ENCODE data around the gene MAGI1. TPM values are rescaled to one million over a fixed set of nuclear protein-coding genes. Genes with fewer than 3 reads are reported as not detected.

Gene MAGI1
- polyA plus RNA-seq, 1 of the 3 experiments (the other 2 are of a cell fraction), result 10.3 TPM

- Histone ChIP-seq H3K9me3 (no peaks in the 10 kb centered on the region), H2AFZ (ENCODE audit: low read depth) (no peak overlapping the region), H3K4me3 (ENCODE audit: low read depth in 2 of 2, low read length in 1 of 2) (no peak overlapping the region), H3F3A (replicated peaks; ENCODE audit: insufficient read depth) (no peaks in the 10 kb centered on the region), H3K4me1 (ENCODE audit: control insufficient read depth in 1 of 2, insufficient read depth in 2 of 2, low read depth in 1 of 2, low read length in 1 of 2) (peaks cover 5% of the 10 kb centered on the region in 2 experiments; a peak in 1 of 4 replicates), H3K9ac (no peak overlapping the region), H3K9me2 (no peaks in the 10 kb centered on the region), H3K4me2 (no peak overlapping the region), H3K36me3 (replicated peaks in 1 of 2; ENCODE audit: control insufficient read depth in 1 of 2, insufficient read depth in 2 of 2, low read length in 1 of 2) (no peaks in the 10 kb centered on the region), H3K27me3 (ENCODE audit: insufficient read depth) (no peaks in the 10 kb centered on the region), H4K20me1 (ENCODE audit: insufficient read depth) (no peaks in the 10 kb centered on the region), H3K27ac (ENCODE audit: low read depth in 2 of 2, low read length in 1 of 2) (no peak overlapping the region), H3K79me2 (ENCODE audit: insufficient read depth) (no peaks in the 10 kb centered on the region)
- POLR2A ChIA-PET, result no interaction called here
- DNase-seq, result no peak
- TF ChIP-seq TEAD4 (IDR thresholded peaks at IDR 0.05; ENCODE audit: borderline replicate concordance, insufficient read depth), result no peak
- TF ChIP-seq TCF12 (IDR thresholded peaks at IDR 0.05), result no peak
- TF ChIP-seq, protein P1, sequence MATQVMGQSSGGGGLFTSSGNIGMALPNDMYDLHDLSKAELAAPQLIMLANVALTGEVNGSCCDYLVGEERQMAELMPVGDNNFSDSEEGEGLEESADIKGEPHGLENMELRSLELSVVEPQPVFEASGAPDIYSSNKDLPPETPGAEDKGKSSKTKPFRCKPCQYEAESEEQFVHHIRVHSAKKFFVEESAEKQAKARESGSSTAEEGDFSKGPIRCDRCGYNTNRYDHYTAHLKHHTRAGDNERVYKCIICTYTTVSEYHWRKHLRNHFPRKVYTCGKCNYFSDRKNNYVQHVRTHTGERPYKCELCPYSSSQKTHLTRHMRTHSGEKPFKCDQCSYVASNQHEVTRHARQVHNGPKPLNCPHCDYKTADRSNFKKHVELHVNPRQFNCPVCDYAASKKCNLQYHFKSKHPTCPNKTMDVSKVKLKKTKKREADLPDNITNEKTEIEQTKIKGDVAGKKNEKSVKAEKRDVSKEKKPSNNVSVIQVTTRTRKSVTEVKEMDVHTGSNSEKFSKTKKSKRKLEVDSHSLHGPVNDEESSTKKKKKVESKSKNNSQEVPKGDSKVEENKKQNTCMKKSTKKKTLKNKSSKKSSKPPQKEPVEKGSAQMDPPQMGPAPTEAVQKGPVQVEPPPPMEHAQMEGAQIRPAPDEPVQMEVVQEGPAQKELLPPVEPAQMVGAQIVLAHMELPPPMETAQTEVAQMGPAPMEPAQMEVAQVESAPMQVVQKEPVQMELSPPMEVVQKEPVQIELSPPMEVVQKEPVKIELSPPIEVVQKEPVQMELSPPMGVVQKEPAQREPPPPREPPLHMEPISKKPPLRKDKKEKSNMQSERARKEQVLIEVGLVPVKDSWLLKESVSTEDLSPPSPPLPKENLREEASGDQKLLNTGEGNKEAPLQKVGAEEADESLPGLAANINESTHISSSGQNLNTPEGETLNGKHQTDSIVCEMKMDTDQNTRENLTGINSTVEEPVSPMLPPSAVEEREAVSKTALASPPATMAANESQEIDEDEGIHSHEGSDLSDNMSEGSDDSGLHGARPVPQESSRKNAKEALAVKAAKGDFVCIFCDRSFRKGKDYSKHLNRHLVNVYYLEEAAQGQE (IDR thresholded peaks at IDR 0.05; ENCODE audit: low read depth, low read length), result no peak
- TF ChIP-seq, protein P2, sequence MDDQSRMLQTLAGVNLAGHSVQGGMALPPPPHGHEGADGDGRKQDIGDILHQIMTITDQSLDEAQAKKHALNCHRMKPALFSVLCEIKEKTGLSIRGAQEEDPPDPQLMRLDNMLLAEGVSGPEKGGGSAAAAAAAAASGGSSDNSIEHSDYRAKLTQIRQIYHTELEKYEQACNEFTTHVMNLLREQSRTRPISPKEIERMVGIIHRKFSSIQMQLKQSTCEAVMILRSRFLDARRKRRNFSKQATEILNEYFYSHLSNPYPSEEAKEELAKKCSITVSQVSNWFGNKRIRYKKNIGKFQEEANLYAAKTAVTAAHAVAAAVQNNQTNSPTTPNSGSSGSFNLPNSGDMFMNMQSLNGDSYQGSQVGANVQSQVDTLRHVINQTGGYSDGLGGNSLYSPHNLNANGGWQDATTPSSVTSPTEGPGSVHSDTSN (IDR thresholded peaks at IDR 0.05), result no peak
- TF ChIP-seq JUND (IDR thresholded peaks at IDR 0.05), result no peak
- TF ChIP-seq FOXM1 (IDR thresholded peaks at IDR 0.05; ENCODE audit: low read depth), result no peak
- no peak for TF ChIP-seq EP300 (IDR thresholded peaks at IDR 0.05; ENCODE audit: borderline replicate concordance in 1 of 2, low read depth in 1 of 2, low read length in 1 of 2)
- no peak for TF ChIP-seq TAF1 (IDR thresholded peaks at IDR 0.05; ENCODE audit: borderline replicate concordance, low read depth, low read length)
- TF ChIP-seq YY1 (IDR thresholded peaks at IDR 0.05; ENCODE audit: low read depth), result no peak
- no peak for TF ChIP-seq EZH2phosphoT487 (IDR thresholded peaks at IDR 0.05; ENCODE audit: borderline replicate concordance, low read depth)
- TF ChIP-seq NRF1 (IDR thresholded peaks at IDR 0.05; ENCODE audit: low read depth, low read length), result no peak
- TF ChIP-seq, protein P3, sequence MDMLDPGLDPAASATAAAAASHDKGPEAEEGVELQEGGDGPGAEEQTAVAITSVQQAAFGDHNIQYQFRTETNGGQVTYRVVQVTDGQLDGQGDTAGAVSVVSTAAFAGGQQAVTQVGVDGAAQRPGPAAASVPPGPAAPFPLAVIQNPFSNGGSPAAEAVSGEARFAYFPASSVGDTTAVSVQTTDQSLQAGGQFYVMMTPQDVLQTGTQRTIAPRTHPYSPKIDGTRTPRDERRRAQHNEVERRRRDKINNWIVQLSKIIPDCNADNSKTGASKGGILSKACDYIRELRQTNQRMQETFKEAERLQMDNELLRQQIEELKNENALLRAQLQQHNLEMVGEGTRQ (IDR thresholded peaks at IDR 0.05; ENCODE audit: borderline replicate concordance, low read depth, low read length), result no peak
- TF ChIP-seq GABPA (IDR thresholded peaks at IDR 0.05; ENCODE audit: low read depth), result no peak
- TF ChIP-seq MXI1 (IDR thresholded peaks at IDR 0.05; ENCODE audit: low read depth, low read length), result no peak
- CTCF ChIA-PET, result interaction anchor here (0.6 to 1.6 kb wide), 6 partner anchors 9 to 73 kb away, joined by 3 to 7 read pairs (median 4); no protein-coding TSS in a partner anchor
- 100% methylated on average over 1 of the region's 1 CpG for WGBS (ENCODE audit: low lambda C conversion rate)
Measured at GRCh38 chr3:65623362-65623761, 415.4 kb downstream of the MAGI1 start.

Data from SK-N-SH (cell line).